ENCODE measurements around the gene GTF2A2.

Gene GTF2A2

GRCh38 chr15:59674361-59674877 lies 17.1 kb upstream of the GTF2A2 start:
- TF ChIP-seq, protein P1, sequence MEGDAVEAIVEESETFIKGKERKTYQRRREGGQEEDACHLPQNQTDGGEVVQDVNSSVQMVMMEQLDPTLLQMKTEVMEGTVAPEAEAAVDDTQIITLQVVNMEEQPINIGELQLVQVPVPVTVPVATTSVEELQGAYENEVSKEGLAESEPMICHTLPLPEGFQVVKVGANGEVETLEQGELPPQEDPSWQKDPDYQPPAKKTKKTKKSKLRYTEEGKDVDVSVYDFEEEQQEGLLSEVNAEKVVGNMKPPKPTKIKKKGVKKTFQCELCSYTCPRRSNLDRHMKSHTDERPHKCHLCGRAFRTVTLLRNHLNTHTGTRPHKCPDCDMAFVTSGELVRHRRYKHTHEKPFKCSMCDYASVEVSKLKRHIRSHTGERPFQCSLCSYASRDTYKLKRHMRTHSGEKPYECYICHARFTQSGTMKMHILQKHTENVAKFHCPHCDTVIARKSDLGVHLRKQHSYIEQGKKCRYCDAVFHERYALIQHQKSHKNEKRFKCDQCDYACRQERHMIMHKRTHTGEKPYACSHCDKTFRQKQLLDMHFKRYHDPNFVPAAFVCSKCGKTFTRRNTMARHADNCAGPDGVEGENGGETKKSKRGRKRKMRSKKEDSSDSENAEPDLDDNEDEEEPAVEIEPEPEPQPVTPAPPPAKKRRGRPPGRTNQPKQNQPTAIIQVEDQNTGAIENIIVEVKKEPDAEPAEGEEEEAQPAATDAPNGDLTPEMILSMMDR (IDR thresholded peaks at IDR 0.05; ENCODE audit: borderline replicate concordance, insufficient read depth, low read depth, low read length) = no peak

DNA sequence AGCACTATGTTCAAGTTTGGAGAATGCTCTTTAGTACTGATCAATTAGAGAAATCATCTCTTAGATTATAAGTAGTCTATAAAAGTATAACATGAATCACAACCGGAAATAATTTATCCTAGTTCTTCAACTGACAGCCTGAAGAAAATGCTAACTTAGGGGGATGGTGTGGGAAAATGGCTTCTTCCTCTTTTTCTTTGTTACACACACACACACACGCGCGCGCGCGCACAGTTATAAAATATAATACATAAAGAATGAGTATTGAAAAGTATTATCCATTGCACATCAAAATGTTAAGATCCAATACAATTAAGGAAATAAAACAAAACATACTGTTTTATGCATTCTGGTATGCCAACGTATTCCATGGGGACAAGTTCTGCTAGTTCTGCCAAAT lies 11.2 kb upstream of the GTF2A2 start:
- TF ChIP-seq, protein P1 (IDR thresholded peaks at IDR 0.05; ENCODE audit: borderline replicate concordance, insufficient read depth, low read depth, low read length) = no peak
- H3K4me3 ChIP-seq (ENCODE audit: low read depth, low read length) = no peak overlapping the region

More at GRCh38 chr15:59674361-59674877, 17.1 kb upstream of the GTF2A2 start:
- H3K4me3 ChIP-seq (ENCODE audit: low read depth, low read length) = no peak overlapping the region

- no peak overlapping the region for H3K4me3 ChIP-seq (ENCODE audit: low read depth, low read length)
- TF ChIP-seq, protein P1 (IDR thresholded peaks at IDR 0.05; ENCODE audit: borderline replicate concordance, insufficient read depth, low read depth, low read length) = no peak
Measured at GRCh38 chr15:59662260-59662659, 4.9 kb upstream of the GTF2A2 start.

- TF ChIP-seq, protein P1 (IDR thresholded peaks at IDR 0.05; ENCODE audit: borderline replicate concordance, insufficient read depth, low read depth, low read length) = no peak
- H3K4me3 ChIP-seq (ENCODE audit: low read depth, low read length) = no peak overlapping the region
Measured at GRCh38 chr15:59659366-59659765, 2.1 kb upstream of the GTF2A2 start.

DNA sequence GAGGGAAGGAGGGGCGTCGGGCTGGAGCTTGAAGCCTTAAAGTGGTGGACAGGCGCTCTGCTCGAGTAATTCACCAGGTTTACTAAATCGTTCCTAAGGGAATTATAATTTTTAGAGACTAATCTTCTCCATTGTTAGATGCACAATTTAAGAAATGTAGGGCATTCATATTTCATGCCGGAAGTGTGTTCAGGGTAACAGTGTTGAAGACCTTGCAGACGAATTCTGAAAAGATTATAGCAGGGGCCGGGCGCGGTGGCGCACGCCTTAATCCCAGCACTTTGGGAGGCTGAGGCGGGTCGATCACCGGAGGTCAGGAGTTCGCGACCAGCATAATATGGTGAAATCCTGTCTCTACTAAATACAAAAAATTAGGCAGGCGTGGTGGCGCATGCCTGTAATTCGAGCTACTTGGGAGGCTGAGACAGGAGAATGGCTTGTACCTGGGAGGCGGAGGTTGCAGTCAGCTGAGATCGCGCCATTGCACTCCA lies 365 bp upstream of the GTF2A2 start:
- TF ChIP-seq, protein P1 (IDR thresholded peaks at IDR 0.05; ENCODE audit: borderline replicate concordance, insufficient read depth, low read depth, low read length) = no peak
- H3K4me3 ChIP-seq (ENCODE audit: low read depth, low read length) = peak overlapping the region; percentile 99

DNA sequence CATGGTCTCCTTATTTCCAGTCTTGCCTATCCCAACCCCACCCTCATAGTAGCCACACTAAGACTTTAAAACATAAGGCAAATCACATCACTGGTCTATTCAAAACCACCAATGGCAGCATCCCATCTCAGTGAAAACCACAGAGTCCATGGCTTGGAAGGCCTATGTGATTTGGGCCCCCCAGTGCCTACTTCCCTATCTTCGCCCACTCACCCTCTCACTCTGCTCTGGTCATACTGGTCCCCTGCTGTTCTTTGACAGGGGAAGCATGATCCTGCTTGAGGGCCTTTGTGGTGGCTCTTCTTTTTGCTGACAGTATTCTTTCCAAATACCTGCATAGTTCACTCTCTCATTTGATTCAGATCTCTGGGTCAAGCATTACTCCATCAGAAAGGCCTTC lies 3.3 kb downstream of the GTF2A2 start:
- no peak overlapping the region for H3K4me3 ChIP-seq (ENCODE audit: low read depth, low read length)
- TF ChIP-seq, protein P1 (IDR thresholded peaks at IDR 0.05; ENCODE audit: borderline replicate concordance, insufficient read depth, low read depth, low read length) = no peak

GRCh38 chr15:59649603-59650002 lies 7.7 kb downstream of the GTF2A2 start:
- TF ChIP-seq, protein P1 (IDR thresholded peaks at IDR 0.05; ENCODE audit: borderline replicate concordance, insufficient read depth, low read depth, low read length) = no peak
- no peak overlapping the region for H3K4me3 ChIP-seq (ENCODE audit: low read depth, low read length)
